IMR-90 (cell line): Measurements from ENCODE around the gene KATNIP.

ENCODE experiments used
- CHD1 ChIP-seq: IDR thresholded peaks from 2 replicates; pipeline ENCODE4 v1.6.1; 2012; ENCODE audit warnings: low read depth, low read length, improper control_type of control experiment
- MAZ ChIP-seq: IDR thresholded peaks from 2 replicates; pipeline ENCODE4 v1.6.1; 2012; ENCODE audit warnings: low read depth, mild to moderate bottlenecking, low read length, improper control_type of control experiment, moderate library complexity, borderline replicate concordance
- MXI1 ChIP-seq: IDR thresholded peaks from 2 replicates; pipeline ENCODE4 v1.6.1; 2012; ENCODE audit warnings: low read depth, mild to moderate bottlenecking, low read length, moderate library complexity, borderline replicate concordance
- POLR2A ChIP-seq: IDR thresholded peaks from 2 replicates; pipeline ENCODE4 v1.6.1; 2012; ENCODE audit warnings: mild to moderate bottlenecking, low read depth, low read length
- RCOR1 ChIP-seq: IDR thresholded peaks from 2 replicates; pipeline ENCODE4 v1.6.1; 2012; ENCODE audit warnings: mild to moderate bottlenecking, low read length, improper control_type of control experiment; ENCODE audit not compliant: insufficient replicate concordance
- RFX5 ChIP-seq: IDR thresholded peaks from 2 replicates; pipeline ENCODE4 v1.8.0; 2012; ENCODE audit warnings: low read depth, mild to moderate bottlenecking, low read length, moderate library complexity
- SMC3 ChIP-seq: fragments of 150-350 bp; IDR thresholded peaks from 2 replicates; pipeline ENCODE4 v1.6.1; 2016; ENCODE audit warnings: low read depth, mild to moderate bottlenecking, antibody characterized with exemption, low read length, moderate library complexity
- TF ChIP-seq, protein P1 (sequence below): conservative IDR thresholded peaks from 2 replicates; pipeline ENCODE4 v1.5.1; 2012; ENCODE audit warnings: mild to moderate bottlenecking, low read depth, low read length, improper control_type of control experiment
- TF ChIP-seq, protein P2 (sequence below): fragments of 150-350 bp; IDR thresholded peaks from 2 replicates; pipeline ENCODE4 v1.6.1; 2016; ENCODE audit warnings: low read depth, mild to moderate bottlenecking, low read length, moderate library complexity, borderline replicate concordance
- TF ChIP-seq, protein P3 (sequence below): fragments of 150-350 bp; IDR thresholded peaks from 2 replicates; pipeline ENCODE4 v1.6.1; 2017; ENCODE audit warnings: mild to moderate bottlenecking, antibody characterized with exemption, low read length, low read depth

DNA sequence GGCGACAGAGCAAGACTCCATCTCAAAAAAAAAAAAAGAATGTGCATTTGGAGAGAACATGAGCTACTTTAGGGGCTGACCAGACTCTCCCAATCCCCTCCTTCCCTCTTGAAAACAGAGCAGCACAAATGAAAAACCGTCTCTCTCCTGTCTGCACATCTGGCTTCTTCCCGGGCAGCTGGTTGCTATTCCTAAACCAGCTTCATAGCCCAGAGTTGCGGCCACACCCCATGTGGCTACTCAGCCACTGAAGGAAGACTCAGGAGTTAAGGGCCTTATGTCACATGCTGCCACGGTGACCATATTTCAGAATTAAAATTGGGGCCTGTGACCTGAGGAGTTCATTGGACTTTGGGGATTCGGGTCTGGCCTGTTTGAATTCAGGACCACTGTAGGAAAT lies 48.3 kb downstream of the KATNIP start:
- TF ChIP-seq POLR2A (no peak), MAZ (no peak), RFX5 (no peak), RCOR1 (no peak), SMC3 (no peak), MXI1 (no peak), CHD1 (no peak)
- TF ChIP-seq, protein P1, sequence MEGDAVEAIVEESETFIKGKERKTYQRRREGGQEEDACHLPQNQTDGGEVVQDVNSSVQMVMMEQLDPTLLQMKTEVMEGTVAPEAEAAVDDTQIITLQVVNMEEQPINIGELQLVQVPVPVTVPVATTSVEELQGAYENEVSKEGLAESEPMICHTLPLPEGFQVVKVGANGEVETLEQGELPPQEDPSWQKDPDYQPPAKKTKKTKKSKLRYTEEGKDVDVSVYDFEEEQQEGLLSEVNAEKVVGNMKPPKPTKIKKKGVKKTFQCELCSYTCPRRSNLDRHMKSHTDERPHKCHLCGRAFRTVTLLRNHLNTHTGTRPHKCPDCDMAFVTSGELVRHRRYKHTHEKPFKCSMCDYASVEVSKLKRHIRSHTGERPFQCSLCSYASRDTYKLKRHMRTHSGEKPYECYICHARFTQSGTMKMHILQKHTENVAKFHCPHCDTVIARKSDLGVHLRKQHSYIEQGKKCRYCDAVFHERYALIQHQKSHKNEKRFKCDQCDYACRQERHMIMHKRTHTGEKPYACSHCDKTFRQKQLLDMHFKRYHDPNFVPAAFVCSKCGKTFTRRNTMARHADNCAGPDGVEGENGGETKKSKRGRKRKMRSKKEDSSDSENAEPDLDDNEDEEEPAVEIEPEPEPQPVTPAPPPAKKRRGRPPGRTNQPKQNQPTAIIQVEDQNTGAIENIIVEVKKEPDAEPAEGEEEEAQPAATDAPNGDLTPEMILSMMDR, result no peak
- TF ChIP-seq, protein P2, sequence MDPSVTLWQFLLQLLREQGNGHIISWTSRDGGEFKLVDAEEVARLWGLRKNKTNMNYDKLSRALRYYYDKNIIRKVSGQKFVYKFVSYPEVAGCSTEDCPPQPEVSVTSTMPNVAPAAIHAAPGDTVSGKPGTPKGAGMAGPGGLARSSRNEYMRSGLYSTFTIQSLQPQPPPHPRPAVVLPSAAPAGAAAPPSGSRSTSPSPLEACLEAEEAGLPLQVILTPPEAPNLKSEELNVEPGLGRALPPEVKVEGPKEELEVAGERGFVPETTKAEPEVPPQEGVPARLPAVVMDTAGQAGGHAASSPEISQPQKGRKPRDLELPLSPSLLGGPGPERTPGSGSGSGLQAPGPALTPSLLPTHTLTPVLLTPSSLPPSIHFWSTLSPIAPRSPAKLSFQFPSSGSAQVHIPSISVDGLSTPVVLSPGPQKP, result no peak
- TF ChIP-seq, protein P3, sequence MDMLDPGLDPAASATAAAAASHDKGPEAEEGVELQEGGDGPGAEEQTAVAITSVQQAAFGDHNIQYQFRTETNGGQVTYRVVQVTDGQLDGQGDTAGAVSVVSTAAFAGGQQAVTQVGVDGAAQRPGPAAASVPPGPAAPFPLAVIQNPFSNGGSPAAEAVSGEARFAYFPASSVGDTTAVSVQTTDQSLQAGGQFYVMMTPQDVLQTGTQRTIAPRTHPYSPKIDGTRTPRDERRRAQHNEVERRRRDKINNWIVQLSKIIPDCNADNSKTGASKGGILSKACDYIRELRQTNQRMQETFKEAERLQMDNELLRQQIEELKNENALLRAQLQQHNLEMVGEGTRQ, result no peak
